ENCODE measurements around the gene ZDHHC14.

DNA sequence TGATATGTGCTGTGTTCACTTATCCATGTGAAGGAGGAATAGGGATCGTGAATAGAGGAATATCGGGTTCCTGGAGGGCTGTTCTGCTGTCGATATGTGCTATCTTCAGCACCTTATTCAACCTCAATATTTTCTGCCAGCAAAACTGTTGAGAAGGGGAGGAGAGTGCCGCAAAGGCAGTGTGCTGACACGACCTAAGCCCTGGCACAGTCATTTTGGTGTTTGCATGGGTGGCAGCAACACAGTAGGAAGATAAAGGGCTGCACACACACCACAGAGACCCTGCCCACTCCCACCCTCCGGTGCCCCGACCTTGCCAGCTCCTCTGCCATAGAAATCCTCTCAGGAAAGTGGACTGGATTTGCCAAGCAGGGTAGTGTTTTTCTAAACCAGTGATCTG lies 47.0 kb downstream of the ZDHHC14 start:
- TF ChIP-seq, protein P1, sequence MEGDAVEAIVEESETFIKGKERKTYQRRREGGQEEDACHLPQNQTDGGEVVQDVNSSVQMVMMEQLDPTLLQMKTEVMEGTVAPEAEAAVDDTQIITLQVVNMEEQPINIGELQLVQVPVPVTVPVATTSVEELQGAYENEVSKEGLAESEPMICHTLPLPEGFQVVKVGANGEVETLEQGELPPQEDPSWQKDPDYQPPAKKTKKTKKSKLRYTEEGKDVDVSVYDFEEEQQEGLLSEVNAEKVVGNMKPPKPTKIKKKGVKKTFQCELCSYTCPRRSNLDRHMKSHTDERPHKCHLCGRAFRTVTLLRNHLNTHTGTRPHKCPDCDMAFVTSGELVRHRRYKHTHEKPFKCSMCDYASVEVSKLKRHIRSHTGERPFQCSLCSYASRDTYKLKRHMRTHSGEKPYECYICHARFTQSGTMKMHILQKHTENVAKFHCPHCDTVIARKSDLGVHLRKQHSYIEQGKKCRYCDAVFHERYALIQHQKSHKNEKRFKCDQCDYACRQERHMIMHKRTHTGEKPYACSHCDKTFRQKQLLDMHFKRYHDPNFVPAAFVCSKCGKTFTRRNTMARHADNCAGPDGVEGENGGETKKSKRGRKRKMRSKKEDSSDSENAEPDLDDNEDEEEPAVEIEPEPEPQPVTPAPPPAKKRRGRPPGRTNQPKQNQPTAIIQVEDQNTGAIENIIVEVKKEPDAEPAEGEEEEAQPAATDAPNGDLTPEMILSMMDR (conservative IDR thresholded peaks at IDR 0.05; ENCODE audit: low read depth in 2 of 2) = no peak
- TF ChIP-seq POLR2AphosphoS5 (IDR thresholded peaks at IDR 0.05; ENCODE audit: low read depth) (no peak), EZH2phosphoT487 (IDR thresholded peaks at IDR 0.05; ENCODE audit: unreplicated experiment) (no peak), CREB1 (CRISPR knock-in tag; IDR thresholded peaks at IDR 0.05; ENCODE audit: low read depth) (no peak), EZH2 (IDR thresholded peaks at IDR 0.05; ENCODE audit: low read depth, unreplicated experiment) (no peak)
- TF ChIP-seq, protein P2, sequence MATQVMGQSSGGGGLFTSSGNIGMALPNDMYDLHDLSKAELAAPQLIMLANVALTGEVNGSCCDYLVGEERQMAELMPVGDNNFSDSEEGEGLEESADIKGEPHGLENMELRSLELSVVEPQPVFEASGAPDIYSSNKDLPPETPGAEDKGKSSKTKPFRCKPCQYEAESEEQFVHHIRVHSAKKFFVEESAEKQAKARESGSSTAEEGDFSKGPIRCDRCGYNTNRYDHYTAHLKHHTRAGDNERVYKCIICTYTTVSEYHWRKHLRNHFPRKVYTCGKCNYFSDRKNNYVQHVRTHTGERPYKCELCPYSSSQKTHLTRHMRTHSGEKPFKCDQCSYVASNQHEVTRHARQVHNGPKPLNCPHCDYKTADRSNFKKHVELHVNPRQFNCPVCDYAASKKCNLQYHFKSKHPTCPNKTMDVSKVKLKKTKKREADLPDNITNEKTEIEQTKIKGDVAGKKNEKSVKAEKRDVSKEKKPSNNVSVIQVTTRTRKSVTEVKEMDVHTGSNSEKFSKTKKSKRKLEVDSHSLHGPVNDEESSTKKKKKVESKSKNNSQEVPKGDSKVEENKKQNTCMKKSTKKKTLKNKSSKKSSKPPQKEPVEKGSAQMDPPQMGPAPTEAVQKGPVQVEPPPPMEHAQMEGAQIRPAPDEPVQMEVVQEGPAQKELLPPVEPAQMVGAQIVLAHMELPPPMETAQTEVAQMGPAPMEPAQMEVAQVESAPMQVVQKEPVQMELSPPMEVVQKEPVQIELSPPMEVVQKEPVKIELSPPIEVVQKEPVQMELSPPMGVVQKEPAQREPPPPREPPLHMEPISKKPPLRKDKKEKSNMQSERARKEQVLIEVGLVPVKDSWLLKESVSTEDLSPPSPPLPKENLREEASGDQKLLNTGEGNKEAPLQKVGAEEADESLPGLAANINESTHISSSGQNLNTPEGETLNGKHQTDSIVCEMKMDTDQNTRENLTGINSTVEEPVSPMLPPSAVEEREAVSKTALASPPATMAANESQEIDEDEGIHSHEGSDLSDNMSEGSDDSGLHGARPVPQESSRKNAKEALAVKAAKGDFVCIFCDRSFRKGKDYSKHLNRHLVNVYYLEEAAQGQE (IDR thresholded peaks at IDR 0.05; ENCODE audit: unreplicated experiment) = no peak
- TF ChIP-seq, protein P3, sequence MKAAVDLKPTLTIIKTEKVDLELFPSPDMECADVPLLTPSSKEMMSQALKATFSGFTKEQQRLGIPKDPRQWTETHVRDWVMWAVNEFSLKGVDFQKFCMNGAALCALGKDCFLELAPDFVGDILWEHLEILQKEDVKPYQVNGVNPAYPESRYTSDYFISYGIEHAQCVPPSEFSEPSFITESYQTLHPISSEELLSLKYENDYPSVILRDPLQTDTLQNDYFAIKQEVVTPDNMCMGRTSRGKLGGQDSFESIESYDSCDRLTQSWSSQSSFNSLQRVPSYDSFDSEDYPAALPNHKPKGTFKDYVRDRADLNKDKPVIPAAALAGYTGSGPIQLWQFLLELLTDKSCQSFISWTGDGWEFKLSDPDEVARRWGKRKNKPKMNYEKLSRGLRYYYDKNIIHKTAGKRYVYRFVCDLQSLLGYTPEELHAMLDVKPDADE (IDR thresholded peaks at IDR 0.05) = no peak
